ENCODE data around the gene PREX1. TPM values are rescaled to one million over a fixed set of nuclear protein-coding genes. Genes with fewer than 3 reads are reported as not detected.

Gene PREX1
- total RNA-seq, 1 donor from 2014 or later: 80.3 TPM

- H3K4me3 Mint-ChIP-seq (ENCODE audit: low read depth): no peak overlapping the region
- intact Hi-C loops (cut with micrococcal nuclease): no loop called here
- H3K4me1 Mint-ChIP-seq (ENCODE audit: low read depth): no peaks in the 10 kb centered on the region
- H3K27ac Mint-ChIP-seq: no peak overlapping the region
- H3K9me3 Mint-ChIP-seq: no peaks in the 10 kb centered on the region
- H3K27me3 Mint-ChIP-seq (ENCODE audit: low read depth): no peaks in the 10 kb centered on the region
- no peak for DNase-seq (ENCODE audit: low spot score)
- H3K36me3 Mint-ChIP-seq (ENCODE audit: low read depth): peaks cover 37% of the 10 kb centered on the region
These were observed 177.9 kb downstream of the PREX1 start for GRCh38 chr20:48649868-48650267.

- Mint-ChIP-seq H3K4me1 (ENCODE audit: low read depth) (no peaks in the 10 kb centered on the region), H3K9me3 (no peaks in the 10 kb centered on the region), H3K36me3 (ENCODE audit: low read depth) (peaks cover 43% of the 10 kb centered on the region), H3K4me3 (ENCODE audit: low read depth) (no peak overlapping the region), H3K27ac (no peak overlapping the region), H3K27me3 (ENCODE audit: low read depth) (no peaks in the 10 kb centered on the region)
- DNase-seq (ENCODE audit: low spot score): no peak
- intact Hi-C loops (cut with micrococcal nuclease): no loop called here
These were observed 178.6 kb downstream of the PREX1 start for GRCh38 chr20:48649104-48649626.

- intact Hi-C loops (cut with micrococcal nuclease): no loop called here
- DNase-seq (ENCODE audit: low spot score): no peak
- Mint-ChIP-seq H3K27ac (peak overlapping the region; percentile 8), H3K9me3 (no peaks in the 10 kb centered on the region), H3K36me3 (ENCODE audit: low read depth) (peaks cover 46% of the 10 kb centered on the region), H3K4me3 (ENCODE audit: low read depth) (no peak overlapping the region), H3K27me3 (ENCODE audit: low read depth) (no peaks in the 10 kb centered on the region), H3K4me1 (ENCODE audit: low read depth) (no peaks in the 10 kb centered on the region)
These were observed 179.2 kb downstream of the PREX1 start for GRCh38 chr20:48648482-48649051.

- H3K27ac Mint-ChIP-seq: no peak overlapping the region
- no peaks in the 10 kb centered on the region for H3K9me3 Mint-ChIP-seq
- intact Hi-C loops (cut with micrococcal nuclease): no loop called here
- H3K4me1 Mint-ChIP-seq (ENCODE audit: low read depth): no peaks in the 10 kb centered on the region
- no peak overlapping the region for H3K4me3 Mint-ChIP-seq (ENCODE audit: low read depth)
- no peaks in the 10 kb centered on the region for H3K27me3 Mint-ChIP-seq (ENCODE audit: low read depth)
- DNase-seq (ENCODE audit: low spot score): no peak
- H3K36me3 Mint-ChIP-seq (ENCODE audit: low read depth): peaks cover 46% of the 10 kb centered on the region
These were observed 179.9 kb downstream of the PREX1 start for GRCh38 chr20:48647858-48648257.

- no peaks in the 10 kb centered on the region for H3K9me3 Mint-ChIP-seq
- H3K27me3 Mint-ChIP-seq (ENCODE audit: low read depth): no peaks in the 10 kb centered on the region
- no peaks in the 10 kb centered on the region for H3K4me1 Mint-ChIP-seq (ENCODE audit: low read depth)
- H3K4me3 Mint-ChIP-seq (ENCODE audit: low read depth): no peak overlapping the region
- intact Hi-C loops (cut with micrococcal nuclease): no loop called here
- no peak overlapping the region for H3K27ac Mint-ChIP-seq
- no peak for DNase-seq (ENCODE audit: low spot score)
- H3K36me3 Mint-ChIP-seq (ENCODE audit: low read depth): peaks cover 47% of the 10 kb centered on the region
These were observed 182.1 kb downstream of the PREX1 start for GRCh38 chr20:48645666-48646065.

- no peaks in the 10 kb centered on the region for H3K27me3 Mint-ChIP-seq (ENCODE audit: low read depth)
- H3K9me3 Mint-ChIP-seq: no peaks in the 10 kb centered on the region
- peaks cover 48% of the 10 kb centered on the region for H3K36me3 Mint-ChIP-seq (ENCODE audit: low read depth)
- no peaks in the 10 kb centered on the region for H3K4me1 Mint-ChIP-seq (ENCODE audit: low read depth)
- no peak overlapping the region for H3K27ac Mint-ChIP-seq
- H3K4me3 Mint-ChIP-seq (ENCODE audit: low read depth): no peak overlapping the region
- DNase-seq (ENCODE audit: low spot score): no peak
- intact Hi-C loops (cut with micrococcal nuclease): no loop called here
These were observed 183.4 kb downstream of the PREX1 start for GRCh38 chr20:48644286-48644828.

GRCh38 chr20:48642105-48642880 lies 185.5 kb downstream of the PREX1 start:
- Mint-ChIP-seq H3K4me1 (ENCODE audit: low read depth) (no peaks in the 10 kb centered on the region), H3K27me3 (ENCODE audit: low read depth) (no peaks in the 10 kb centered on the region), H3K4me3 (ENCODE audit: low read depth) (no peak overlapping the region), H3K9me3 (no peaks in the 10 kb centered on the region), H3K27ac (no peak overlapping the region), H3K36me3 (ENCODE audit: low read depth) (peaks cover 36% of the 10 kb centered on the region)
- DNase-seq (ENCODE audit: low spot score): no peak
- intact Hi-C loops (cut with micrococcal nuclease): no loop called here

GRCh38 chr20:48640871-48641270 lies 186.9 kb downstream of the PREX1 start:
- intact Hi-C loops (cut with micrococcal nuclease): no loop called here
- no peaks in the 10 kb centered on the region for H3K27me3 Mint-ChIP-seq (ENCODE audit: low read depth)

GRCh38 chr20:48639899-48640298 lies 187.9 kb downstream of the PREX1 start:
- H3K27ac Mint-ChIP-seq: no peak overlapping the region
- no peak for DNase-seq (ENCODE audit: low spot score)
- peaks cover 34% of the 10 kb centered on the region for H3K36me3 Mint-ChIP-seq (ENCODE audit: low read depth)
- intact Hi-C loops (cut with micrococcal nuclease): no loop called here
- no peaks in the 10 kb centered on the region for H3K27me3 Mint-ChIP-seq (ENCODE audit: low read depth)
- peaks cover 4% of the 10 kb centered on the region for H3K4me1 Mint-ChIP-seq (ENCODE audit: low read depth)
- no peaks in the 10 kb centered on the region for H3K9me3 Mint-ChIP-seq
- H3K4me3 Mint-ChIP-seq (ENCODE audit: low read depth): no peak overlapping the region

More at GRCh38 chr20:48640871-48641270, 186.9 kb downstream of the PREX1 start:
- Mint-ChIP-seq H3K4me1 (ENCODE audit: low read depth) (no peaks in the 10 kb centered on the region), H3K27ac (no peak overlapping the region), H3K36me3 (ENCODE audit: low read depth) (peaks cover 32% of the 10 kb centered on the region), H3K9me3 (no peaks in the 10 kb centered on the region), H3K4me3 (ENCODE audit: low read depth) (no peak overlapping the region)
- DNase-seq (ENCODE audit: low spot score): no peak

- Mint-ChIP-seq H3K36me3 (ENCODE audit: low read depth) (peaks cover 32% of the 10 kb centered on the region), H3K4me1 (ENCODE audit: low read depth) (peaks cover 4% of the 10 kb centered on the region), H3K27me3 (ENCODE audit: low read depth) (no peaks in the 10 kb centered on the region), H3K27ac (no peak overlapping the region), H3K4me3 (ENCODE audit: low read depth) (no peak overlapping the region), H3K9me3 (no peaks in the 10 kb centered on the region)
- no peak for DNase-seq (ENCODE audit: low spot score)
- intact Hi-C loops (cut with micrococcal nuclease): no loop called here
These were observed 189.3 kb downstream of the PREX1 start for GRCh38 chr20:48638546-48638945.

- Mint-ChIP-seq H3K27me3 (ENCODE audit: low read depth) (no peaks in the 10 kb centered on the region), H3K4me3 (ENCODE audit: low read depth) (no peak overlapping the region), H3K27ac (no peak overlapping the region), H3K9me3 (no peaks in the 10 kb centered on the region), H3K36me3 (ENCODE audit: low read depth) (peaks cover 37% of the 10 kb centered on the region), H3K4me1 (ENCODE audit: low read depth) (peaks cover 4% of the 10 kb centered on the region)
- no peak for DNase-seq (ENCODE audit: low spot score)
- intact Hi-C loops (cut with micrococcal nuclease): no loop called here
These were observed 190.3 kb downstream of the PREX1 start for GRCh38 chr20:48637461-48637860.

- Mint-ChIP-seq H3K36me3 (ENCODE audit: low read depth) (peaks cover 33% of the 10 kb centered on the region), H3K4me3 (ENCODE audit: low read depth) (no peak overlapping the region), H3K4me1 (ENCODE audit: low read depth) (peaks cover 4% of the 10 kb centered on the region), H3K9me3 (no peaks in the 10 kb centered on the region), H3K27me3 (ENCODE audit: low read depth) (no peaks in the 10 kb centered on the region), H3K27ac (no peak overlapping the region)
- DNase-seq (ENCODE audit: low spot score): no peak
- intact Hi-C loops (cut with micrococcal nuclease): no loop called here
These were observed 191.5 kb downstream of the PREX1 start for GRCh38 chr20:48636301-48636700.

- peak overlapping the region; percentile 53 for H3K27ac Mint-ChIP-seq
- intact Hi-C loops (cut with micrococcal nuclease): loop anchor here (1.0 kb wide), 1 partner anchor 269 kb away; no protein-coding TSS in a partner anchor
- H3K36me3 Mint-ChIP-seq (ENCODE audit: low read depth): peaks cover 30% of the 10 kb centered on the region
- no peak overlapping the region for H3K4me3 Mint-ChIP-seq (ENCODE audit: low read depth)
- no peaks in the 10 kb centered on the region for H3K9me3 Mint-ChIP-seq
- H3K27me3 Mint-ChIP-seq (ENCODE audit: low read depth): no peaks in the 10 kb centered on the region
- peaks cover 4% of the 10 kb centered on the region for H3K4me1 Mint-ChIP-seq (ENCODE audit: low read depth)
- peak; percentile 46 for DNase-seq (ENCODE audit: low spot score)
These were observed 192.0 kb downstream of the PREX1 start for GRCh38 chr20:48635791-48636267.

All from activated T-helper 2 cell treated with anti-CD3 and anti-CD28 coated beads, Interferon-gamma antibody, Interleukin-2, Interleukin-4, amounts not matched to agents 10 μg/mL and 5 μg/mL and 100 μg/mL, durations not matched to agents 14 hours and 24 hours and 36 hours (primary cell).